NB4 (cell line): Measurements from ENCODE around the gene PHC3.

Experiments used
- POLR2A ChIP-seq: IDR thresholded peaks from 2 replicates; pipeline ENCODE4 v1.6.1; 2011; ENCODE audit warnings: mild to moderate bottlenecking; ENCODE audit not compliant: insufficient read length; ENCODE audit errors: extremely low read depth
- TF ChIP-seq, protein P1 (sequence below): IDR thresholded peaks from one replicate; pipeline ENCODE4 v1.5.1; 2012; ENCODE audit warnings: low read depth, low read length
- TF ChIP-seq, protein P2 (sequence below): IDR thresholded peaks from 2 replicates; pipeline ENCODE4 v1.6.1; 2011; ENCODE audit warnings: low read depth, low read length

DNA sequence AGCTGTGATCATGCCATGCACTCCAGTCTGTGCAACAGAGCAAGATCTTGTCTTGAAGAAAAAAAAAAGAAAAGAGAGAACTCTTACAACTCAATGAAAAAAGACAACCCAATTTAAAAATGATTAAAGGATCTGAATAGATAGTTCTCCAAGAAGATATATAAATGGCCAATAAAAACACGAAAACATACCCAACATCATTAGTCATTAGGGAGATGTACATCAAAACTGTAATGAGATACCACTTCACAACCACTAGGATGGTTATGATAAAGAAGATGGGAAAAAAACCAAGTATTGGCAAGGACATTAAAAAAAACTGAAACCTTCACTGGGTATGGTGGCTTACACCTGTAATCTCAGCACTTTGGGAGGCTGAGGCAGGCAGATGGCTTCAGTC, 38.3 kb upstream of the PHC3 start:
- no peak for TF ChIP-seq POLR2A
- TF ChIP-seq, protein P1, sequence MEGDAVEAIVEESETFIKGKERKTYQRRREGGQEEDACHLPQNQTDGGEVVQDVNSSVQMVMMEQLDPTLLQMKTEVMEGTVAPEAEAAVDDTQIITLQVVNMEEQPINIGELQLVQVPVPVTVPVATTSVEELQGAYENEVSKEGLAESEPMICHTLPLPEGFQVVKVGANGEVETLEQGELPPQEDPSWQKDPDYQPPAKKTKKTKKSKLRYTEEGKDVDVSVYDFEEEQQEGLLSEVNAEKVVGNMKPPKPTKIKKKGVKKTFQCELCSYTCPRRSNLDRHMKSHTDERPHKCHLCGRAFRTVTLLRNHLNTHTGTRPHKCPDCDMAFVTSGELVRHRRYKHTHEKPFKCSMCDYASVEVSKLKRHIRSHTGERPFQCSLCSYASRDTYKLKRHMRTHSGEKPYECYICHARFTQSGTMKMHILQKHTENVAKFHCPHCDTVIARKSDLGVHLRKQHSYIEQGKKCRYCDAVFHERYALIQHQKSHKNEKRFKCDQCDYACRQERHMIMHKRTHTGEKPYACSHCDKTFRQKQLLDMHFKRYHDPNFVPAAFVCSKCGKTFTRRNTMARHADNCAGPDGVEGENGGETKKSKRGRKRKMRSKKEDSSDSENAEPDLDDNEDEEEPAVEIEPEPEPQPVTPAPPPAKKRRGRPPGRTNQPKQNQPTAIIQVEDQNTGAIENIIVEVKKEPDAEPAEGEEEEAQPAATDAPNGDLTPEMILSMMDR, result no peak
- TF ChIP-seq, protein P2, sequence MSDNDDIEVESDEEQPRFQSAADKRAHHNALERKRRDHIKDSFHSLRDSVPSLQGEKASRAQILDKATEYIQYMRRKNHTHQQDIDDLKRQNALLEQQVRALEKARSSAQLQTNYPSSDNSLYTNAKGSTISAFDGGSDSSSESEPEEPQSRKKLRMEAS, result no peak
